LoVo (cell line): ENCODE measurements around the gene PLEKHA8.

Experiments used
- DNase-seq: peaks from one replicate; pipeline ENCODE4 v3.0.0-alpha.2; 2016; ENCODE audit warnings: low spot score

PLEKHA8 gene

DNA sequence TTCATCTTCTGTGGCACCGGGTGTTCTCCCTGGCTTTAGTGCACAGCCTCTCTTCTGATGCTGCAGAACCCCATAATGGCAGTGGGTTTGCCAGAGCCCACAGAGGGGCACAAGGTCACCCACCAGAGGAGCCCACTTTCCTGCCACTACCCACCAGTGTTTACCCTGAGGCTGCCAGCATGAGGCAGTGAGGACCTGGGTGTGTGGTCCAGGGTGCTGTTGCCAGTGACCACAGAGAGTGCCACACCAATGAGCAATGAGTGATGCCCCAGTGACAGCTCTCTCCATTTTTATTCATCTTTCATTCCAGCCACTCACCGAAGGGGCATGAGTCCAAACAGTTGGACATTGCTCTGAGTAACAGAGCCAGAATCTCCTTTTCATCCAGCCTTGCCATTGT, 141.4 kb downstream of the PLEKHA8 start:
- no peak for DNase-seq

DNA sequence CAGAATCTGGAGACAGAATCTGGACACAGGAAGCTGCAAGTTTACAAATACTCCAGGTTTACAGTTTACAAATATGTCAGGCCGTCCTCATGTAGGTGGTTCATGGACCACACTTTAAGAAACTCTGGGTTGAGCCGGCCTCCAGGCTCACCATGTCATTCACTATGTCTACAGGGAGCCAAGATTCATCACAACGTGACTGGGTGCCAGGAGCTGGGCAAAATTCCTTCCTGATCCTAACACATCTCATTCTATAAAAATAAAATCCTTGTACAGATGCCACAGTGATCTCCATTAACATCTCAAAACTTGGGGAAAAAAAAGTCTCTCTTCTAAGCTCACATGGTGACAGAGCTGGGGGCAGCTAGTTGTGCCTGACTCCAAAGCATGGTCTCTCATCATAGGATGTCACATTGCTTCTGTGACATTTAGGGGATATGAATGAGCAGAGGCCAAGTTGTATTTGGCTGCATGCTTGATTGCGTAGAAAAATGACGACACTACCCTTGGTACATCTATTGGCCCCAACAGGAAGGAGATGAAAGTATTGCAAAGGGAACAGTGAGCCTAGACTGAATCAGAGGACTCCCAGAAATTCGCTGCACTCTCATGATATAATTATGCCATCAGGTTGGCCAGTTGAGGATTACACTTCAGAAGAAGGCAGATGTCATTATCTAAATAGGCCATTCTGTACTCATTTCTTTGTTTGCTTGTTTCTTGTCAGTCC, 142.4 kb downstream of the PLEKHA8 start:
- DNase-seq = no peak

- DNase-seq = no peak
Observed at GRCh38 chr7:30171766-30172447, 143.7 kb downstream of the PLEKHA8 start.

- no peak for DNase-seq
Observed at GRCh38 chr7:30172451-30172850, 144.2 kb downstream of the PLEKHA8 start.

GRCh38 chr7:30173058-30173897, 145.1 kb downstream of the PLEKHA8 start:
- DNase-seq = no peak

DNA sequence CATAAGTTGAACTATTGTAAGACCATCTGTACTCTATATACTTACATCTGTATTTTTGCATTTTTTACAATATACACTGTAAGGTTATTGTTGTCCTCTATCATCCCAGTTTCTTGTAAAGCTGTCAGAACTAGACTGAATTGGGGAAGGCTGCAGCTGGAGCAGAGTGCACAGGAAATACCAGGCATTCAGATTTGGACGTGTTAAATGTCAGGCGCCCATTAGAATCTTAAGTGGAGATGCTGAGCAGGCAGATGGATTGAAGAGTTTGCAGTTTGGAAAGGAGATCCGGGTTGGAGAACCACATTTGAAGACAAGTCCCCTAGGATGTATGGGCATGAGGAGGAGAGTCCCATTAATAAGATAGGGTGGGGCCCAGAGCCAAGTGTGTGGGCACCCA, 147.0 kb downstream of the PLEKHA8 start:
- no peak for DNase-seq

- DNase-seq = no peak
Observed at GRCh38 chr7:30175636-30176147, 147.5 kb downstream of the PLEKHA8 start.

- DNase-seq = no peak
Observed at GRCh38 chr7:30176463-30177109, 148.4 kb downstream of the PLEKHA8 start.

DNA sequence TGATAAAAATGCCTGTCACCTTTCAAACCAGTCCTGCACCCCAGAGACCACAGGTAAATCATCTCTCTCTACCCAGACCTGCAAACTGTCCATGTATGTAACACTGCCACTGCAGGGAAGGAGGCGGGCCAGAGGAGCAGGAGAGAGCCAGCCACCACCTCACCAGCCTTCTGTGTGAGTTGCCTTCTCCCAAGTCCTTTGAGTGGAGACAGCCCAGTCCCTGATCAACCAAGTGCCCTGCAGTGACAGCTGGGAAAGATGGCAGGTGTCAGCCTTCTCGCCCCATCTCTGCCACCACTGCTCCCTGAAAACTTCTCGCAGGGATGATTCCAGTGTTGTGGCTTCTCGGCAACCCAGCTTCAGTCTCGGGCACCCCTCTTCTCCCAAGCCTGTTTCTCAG, 149.0 kb downstream of the PLEKHA8 start:
- DNase-seq = no peak

- DNase-seq = no peak
Observed at GRCh38 chr7:30177965-30178364, 149.8 kb downstream of the PLEKHA8 start.

DNA sequence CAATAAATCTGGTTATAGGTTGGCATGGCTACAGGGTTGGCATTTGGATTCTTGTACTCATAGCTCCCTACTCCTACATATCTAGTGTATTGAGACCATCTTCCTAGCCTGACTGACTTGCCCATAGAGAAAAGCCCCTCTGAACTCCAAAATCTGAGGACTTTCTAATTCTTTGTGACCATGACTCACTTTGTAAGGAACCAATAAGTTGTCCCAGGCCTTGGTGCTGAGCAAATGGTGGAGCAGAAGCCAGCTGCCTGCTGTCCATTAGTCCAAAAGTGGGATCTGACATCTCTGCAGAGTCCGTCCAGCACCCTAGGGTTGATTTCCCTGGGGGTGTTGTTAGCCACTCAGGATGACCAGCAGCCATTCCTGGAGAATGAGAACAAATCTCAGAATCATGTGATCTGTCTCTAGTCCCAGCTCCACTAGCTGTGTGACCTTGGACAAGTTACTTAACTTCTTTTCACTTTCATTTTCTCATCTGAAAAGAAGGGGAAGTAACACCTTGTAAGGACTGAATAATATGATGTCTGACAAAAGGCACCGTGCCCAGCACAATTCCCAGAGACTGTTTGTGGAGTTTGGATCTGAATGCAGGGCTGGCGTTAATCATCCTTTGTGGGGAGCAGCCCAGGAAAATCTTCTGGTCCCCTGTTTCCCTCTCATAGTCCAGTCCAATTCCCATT, 150.7 kb downstream of the PLEKHA8 start:
- no peak for DNase-seq
